Bronchial epithelial cell (primary cell): ENCODE measurements around the gene SLC1A2. TPM values are rescaled to one million over a fixed set of nuclear protein-coding genes. Genes with fewer than 3 reads are reported as not detected.

Experiments used
- DNase-seq: peaks from one replicate; pipeline ENCODE4 v3.0.0-alpha.2; 2010; ENCODE audit warnings: low read depth
- FAIRE-seq: peaks from 2 replicates; lab custom pipeline; 2011; peaks lifted over from hg19 to GRCh38; lab: Jason Lieb, UNC
- H3K27me3 ChIP-seq: 2 replicates; pipeline ENCODE4 v1.5.1; 2011; ENCODE audit warnings: low read length; ENCODE audit not compliant: control insufficient read depth, insufficient read depth
- H3K36me3 ChIP-seq: 2 replicates; pipeline ENCODE4 v1.5.1; 2011; ENCODE audit warnings: low read length; ENCODE audit not compliant: control insufficient read depth, insufficient read depth
- H3K4me3 ChIP-seq: 2 replicates; pipeline ENCODE4 v1.5.1; 2011; ENCODE audit warnings: mild to moderate bottlenecking, low read depth, low read length, control low read depth
- total RNA-seq: library from RNA; depleted of rRNA; stranded (reverse); fragments of >200 nt; gene quantifications from 2 replicates; pipeline ENCODE4 v1.2.1, GENCODE V29; 2014
- TF ChIP-seq, protein P1 (sequence below): IDR thresholded peaks from 2 replicates; pipeline ENCODE4 v1.5.1; 2011; ENCODE audit warnings: mild to moderate bottlenecking, moderate library complexity, low read length, control low read depth, inconsistent platforms; ENCODE audit not compliant: insufficient read depth, severe bottlenecking

SLC1A2 gene
- total RNA-seq, 1 donor from 2014 or later = under 0.01 TPM

DNA sequence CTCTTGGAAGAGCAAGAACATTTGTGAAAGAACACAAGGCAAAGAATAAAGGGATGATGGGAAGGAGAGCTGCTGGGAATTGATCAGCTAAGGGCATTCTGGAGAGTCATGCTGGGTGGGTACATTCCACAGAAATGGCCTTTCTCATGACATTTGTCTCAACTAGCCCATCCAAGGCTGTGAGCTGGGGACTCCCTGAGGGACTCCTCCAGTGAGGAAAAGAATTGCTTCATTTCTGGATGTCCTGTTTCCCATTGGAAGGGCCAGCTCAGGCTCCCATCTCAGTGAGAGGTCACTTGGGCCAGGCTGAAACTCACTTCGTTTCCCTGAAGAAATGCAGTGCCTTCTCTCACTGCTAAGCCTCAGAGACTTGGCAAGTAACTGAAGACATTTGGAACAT is 173.6 kb downstream of the SLC1A2 start:
- H3K4me3 ChIP-seq = no peak overlapping the region
- TF ChIP-seq, protein P1, sequence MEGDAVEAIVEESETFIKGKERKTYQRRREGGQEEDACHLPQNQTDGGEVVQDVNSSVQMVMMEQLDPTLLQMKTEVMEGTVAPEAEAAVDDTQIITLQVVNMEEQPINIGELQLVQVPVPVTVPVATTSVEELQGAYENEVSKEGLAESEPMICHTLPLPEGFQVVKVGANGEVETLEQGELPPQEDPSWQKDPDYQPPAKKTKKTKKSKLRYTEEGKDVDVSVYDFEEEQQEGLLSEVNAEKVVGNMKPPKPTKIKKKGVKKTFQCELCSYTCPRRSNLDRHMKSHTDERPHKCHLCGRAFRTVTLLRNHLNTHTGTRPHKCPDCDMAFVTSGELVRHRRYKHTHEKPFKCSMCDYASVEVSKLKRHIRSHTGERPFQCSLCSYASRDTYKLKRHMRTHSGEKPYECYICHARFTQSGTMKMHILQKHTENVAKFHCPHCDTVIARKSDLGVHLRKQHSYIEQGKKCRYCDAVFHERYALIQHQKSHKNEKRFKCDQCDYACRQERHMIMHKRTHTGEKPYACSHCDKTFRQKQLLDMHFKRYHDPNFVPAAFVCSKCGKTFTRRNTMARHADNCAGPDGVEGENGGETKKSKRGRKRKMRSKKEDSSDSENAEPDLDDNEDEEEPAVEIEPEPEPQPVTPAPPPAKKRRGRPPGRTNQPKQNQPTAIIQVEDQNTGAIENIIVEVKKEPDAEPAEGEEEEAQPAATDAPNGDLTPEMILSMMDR = no peak
- FAIRE-seq = no peak
- no peaks in the 10 kb centered on the region for H3K27me3 ChIP-seq
- no peak for DNase-seq
- no peaks in the 10 kb centered on the region for H3K36me3 ChIP-seq

DNA sequence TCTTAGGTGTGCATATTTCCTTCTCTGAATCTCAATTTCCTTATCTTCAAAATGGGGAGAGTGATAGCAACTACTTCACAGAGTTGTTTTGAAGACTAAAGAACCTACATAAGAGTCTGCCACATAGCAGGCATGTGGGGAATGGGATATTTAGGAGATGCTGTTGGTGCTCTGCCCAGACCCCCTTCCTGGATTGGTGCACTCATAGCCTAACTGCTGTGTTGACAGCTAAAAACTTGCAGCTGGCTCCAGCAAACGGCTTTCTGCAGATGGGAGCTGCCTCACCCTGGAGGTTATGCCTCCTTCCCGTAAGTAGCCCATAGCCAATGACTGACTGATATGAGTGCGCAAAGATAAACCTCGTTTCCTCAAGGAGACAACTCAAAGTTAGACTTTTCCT is 174.3 kb downstream of the SLC1A2 start:
- H3K27me3 ChIP-seq = no peaks in the 10 kb centered on the region
- FAIRE-seq (no peak), DNase-seq (no peak)
- H3K36me3 ChIP-seq = no peaks in the 10 kb centered on the region
- TF ChIP-seq, protein P1 = no peak
- no peak overlapping the region for H3K4me3 ChIP-seq

DNA sequence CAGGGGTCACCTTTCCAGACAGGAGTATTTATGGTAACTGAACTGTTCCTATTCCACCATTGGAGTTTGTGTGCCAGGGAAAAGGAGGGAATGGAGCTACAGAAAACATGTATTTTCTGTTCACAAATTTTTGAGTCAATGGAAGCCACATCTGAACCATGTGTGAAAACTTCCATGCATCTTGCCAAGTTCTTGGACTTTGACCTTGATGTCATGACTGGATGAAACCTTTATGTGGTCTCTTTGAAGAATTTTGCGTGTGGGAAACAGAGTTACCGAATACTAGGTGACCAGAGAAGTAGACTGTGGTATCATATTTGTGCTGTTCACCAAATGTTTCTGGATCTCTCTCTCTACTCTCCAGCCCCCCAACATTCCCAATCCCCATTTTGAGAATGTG is 175.6 kb downstream of the SLC1A2 start:
- Histone ChIP-seq H3K4me3 (no peak overlapping the region), H3K36me3 (no peaks in the 10 kb centered on the region), H3K27me3 (no peaks in the 10 kb centered on the region)
- TF ChIP-seq, protein P1 = no peak
- DNase-seq (no peak), FAIRE-seq (no peak)

GRCh38 chr11:35242412-35243242 is 176.7 kb downstream of the SLC1A2 start:
- H3K36me3 ChIP-seq = no peaks in the 10 kb centered on the region
- no peak for FAIRE-seq
- TF ChIP-seq, protein P1 = no peak

GRCh38 chr11:35241531-35241930 is 177.8 kb downstream of the SLC1A2 start:
- no peaks in the 10 kb centered on the region for H3K27me3 ChIP-seq
- TF ChIP-seq, protein P1 = no peak
- DNase-seq = no peak
- no peak for FAIRE-seq
- H3K36me3 ChIP-seq = no peaks in the 10 kb centered on the region
- no peak overlapping the region for H3K4me3 ChIP-seq

More at GRCh38 chr11:35242412-35243242, 176.7 kb downstream of the SLC1A2 start:
- no peak overlapping the region for H3K4me3 ChIP-seq
- no peaks in the 10 kb centered on the region for H3K27me3 ChIP-seq
- DNase-seq = no peak
